Spleen (tissue), 7 donors: ENCODE data around the gene PLAC9.

Experiments used
- CTCF ChIP-seq, 11 experiments: fragments of 200-600 bp in 7 of 11; fragments of 450-650 bp in 4 of 11; sonication (generic) in 4 of 11; IDR thresholded peaks in 8 of 11; conservative IDR thresholded peaks in 3 of 11; 1 replicate in 7 of 11; 2 replicates in 4 of 11; pipeline versions ENCODE4 v1.4.0 to v1.8.0; 2016 to 2021; ENCODE audit warnings: antibody characterized with exemption in 11 of 11, inconsistent platforms in 4 of 11, mild to moderate bottlenecking in 1 of 11
- POLR2A ChIP-seq, 3 donors: fragments of 450-650 bp; IDR thresholded peaks; one replicate each; pipeline ENCODE4 v1.5.1; 2017; ENCODE audit warnings: antibody characterized with exemption in 3 of 3, mild to moderate bottlenecking in 1 of 3
- POLR2AphosphoS5 ChIP-seq, 3 donors: sonication (generic); formaldehyde crosslinking; IDR thresholded peaks; one replicate each; pipeline ENCODE4 v1.5.1; 2017; ENCODE audit warnings: antibody characterized with exemption in 3 of 3
- donor health status: DM: no; HTN: no; CAD: no; lungs with moderate emphysema.
- donor health status: DM: no; HTN: no; CAD: no.
- donor health status: DM: no; HTN: no; CAD: no.

DNA sequence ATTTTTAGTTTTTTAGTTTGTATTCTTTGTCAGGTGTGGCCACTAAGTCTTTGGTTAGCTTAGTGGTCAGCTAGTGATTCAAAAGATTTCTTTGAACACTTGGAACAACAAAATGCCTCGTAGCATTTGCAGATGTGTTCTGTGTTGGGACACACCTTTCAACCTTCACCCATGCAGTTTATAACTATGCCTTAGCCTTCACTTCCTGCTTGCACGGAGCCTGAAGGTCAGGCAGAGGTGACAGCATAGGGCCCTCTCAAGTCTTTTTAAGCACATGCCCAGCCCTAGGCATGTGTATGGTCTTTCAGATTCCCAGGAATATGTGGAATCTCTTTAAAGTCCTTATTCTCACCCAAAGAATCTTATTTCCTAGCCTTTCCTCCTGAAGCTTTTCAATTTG is 17.6 kb downstream of the PLAC9 start:
- peak in 1 of 3 donors; percentile 7 for TF ChIP-seq POLR2AphosphoS5 (IDR thresholded peaks at IDR 0.05)
- TF ChIP-seq POLR2A (IDR thresholded peaks at IDR 0.05) = no peak
- TF ChIP-seq CTCF (IDR thresholded peaks at IDR 0.05 in 8 of 11, conservative IDR thresholded peaks at IDR 0.05 in 3 of 11) = no peak
